GM12873 (cell line): ENCODE data around the gene PDS5B.

Experiments used
- CTCF ChIP-seq: IDR thresholded peaks from 2 replicates; pipeline ENCODE4 v1.5.1; 2012; ENCODE audit warnings: low read depth, mild to moderate bottlenecking, moderate library complexity, low read length, control low read depth; ENCODE audit not compliant: insufficient read depth; ENCODE audit errors: missing control alignments

Gene PDS5B

GRCh38 chr13:32657309-32657708 is 71.1 kb downstream of the PDS5B start:
- TF ChIP-seq CTCF, result no peak

GRCh38 chr13:32659736-32660135 is 73.5 kb downstream of the PDS5B start:
- no peak for TF ChIP-seq CTCF

GRCh38 chr13:32660227-32660626 is 74.0 kb downstream of the PDS5B start:
- TF ChIP-seq CTCF, result no peak

- TF ChIP-seq CTCF, result no peak
Measured at GRCh38 chr13:32661685-32662084, 75.4 kb downstream of the PDS5B start.

GRCh38 chr13:32663660-32664059 is 77.4 kb downstream of the PDS5B start:
- no peak for TF ChIP-seq CTCF

- no peak for TF ChIP-seq CTCF
Measured at GRCh38 chr13:32666990-32667571, 80.8 kb downstream of the PDS5B start.

- TF ChIP-seq CTCF, result peak; percentile 62
Measured at GRCh38 chr13:32669030-32669646, 82.9 kb downstream of the PDS5B start.
